D341Med (cell line): ENCODE data around the gene IMPG1.

Experiments
- DNase-seq: peaks from one replicate; pipeline ENCODE4 v3.0.0; 2012; ENCODE audit warnings: low spot score

The IMPG1 gene

GRCh38 chr6:76072562-76072961 lies at the start of gene IMPG1:
TSS of gene IMPG1 (minus strand) at chr6:76072662. CDS start at chr6:76072488, 174 bp downstream.
- DNase-seq, result peak; percentile 48

GRCh38 chr6:76120302-76120701 lies 47.8 kb upstream of the IMPG1 start:
- DNase-seq, result no peak

GRCh38 chr6:76073281-76073680 lies 819 bp upstream of the IMPG1 start:
- DNase-seq, result no peak

- DNase-seq, result no peak
These were observed 15.0 kb downstream of the IMPG1 start for GRCh38 chr6:76057469-76057868.

GRCh38 chr6:76052314-76052713 lies 20.1 kb downstream of the IMPG1 start:
- no peak for DNase-seq

GRCh38 chr6:76043690-76044089 lies 28.8 kb downstream of the IMPG1 start:
- no peak for DNase-seq

- no peak for DNase-seq
These were observed 36.7 kb downstream of the IMPG1 start for GRCh38 chr6:76035713-76036112.

GRCh38 chr6:76026101-76026500 lies 46.4 kb downstream of the IMPG1 start:
- no peak for DNase-seq

- DNase-seq, result no peak
These were observed 57.6 kb downstream of the IMPG1 start for GRCh38 chr6:76014626-76015530.

GRCh38 chr6:76004202-76004601 lies 68.3 kb downstream of the IMPG1 start:
- no peak for DNase-seq

GRCh38 chr6:76003686-76004085 lies 68.8 kb downstream of the IMPG1 start:
- no peak for DNase-seq

GRCh38 chr6:76003113-76003512 lies 69.3 kb downstream of the IMPG1 start:
- DNase-seq, result no peak

GRCh38 chr6:76000629-76001028 lies 71.8 kb downstream of the IMPG1 start:
- DNase-seq, result no peak

GRCh38 chr6:75997696-75998095 lies 74.8 kb downstream of the IMPG1 start:
- no peak for DNase-seq

- DNase-seq, result no peak
These were observed 79.0 kb downstream of the IMPG1 start for GRCh38 chr6:75993236-75994162.

- DNase-seq, result no peak
These were observed 80.5 kb downstream of the IMPG1 start for GRCh38 chr6:75991941-75992340.

GRCh38 chr6:75986935-75987334 lies 85.5 kb downstream of the IMPG1 start:
- no peak for DNase-seq

- DNase-seq, result no peak
These were observed 96.6 kb downstream of the IMPG1 start for GRCh38 chr6:75975904-75976303.

GRCh38 chr6:75970093-75970492 lies 102.4 kb downstream of the IMPG1 start:
- no peak for DNase-seq

GRCh38 chr6:75968143-75968542 lies 104.3 kb downstream of the IMPG1 start:
- no peak for DNase-seq

- no peak for DNase-seq
These were observed 108.9 kb downstream of the IMPG1 start for GRCh38 chr6:75963569-75963968.

GRCh38 chr6:75952128-75952527 lies 120.3 kb downstream of the IMPG1 start:
- no peak for DNase-seq

- DNase-seq, result no peak
These were observed 124.5 kb downstream of the IMPG1 start for GRCh38 chr6:75947935-75948334.
